Natural killer cell (primary cell): Measurements from ENCODE around the gene HTD2. TPM values are rescaled to one million over a fixed set of nuclear protein-coding genes. Genes with fewer than 3 reads are reported as not detected.
A peak's percentile ranks its signal among the peaks of the same experiment; 100 is the strongest.

Experiments used
- ATAC-seq, 3 donors: fragments of 150-1000 bp in 2 of 3; fragments of 200-7000 bp in 1 of 3; cut with Tn5 transposase; 1 replicate in 1 of 3; 2 replicates in 2 of 3; pipeline ENCODE4 v1.10.0; 2021; ENCODE audit warnings: mild to moderate bottlenecking in 2 of 3, moderate library complexity in 2 of 3
- DNase-seq, 2 donors: peaks; one replicate each; pipeline versions ENCODE4 v3.0.0 to v3.0.0-alpha.2; 2013 to 2021; ENCODE audit warnings: mixed read lengths in 1 of 2
- H3K27ac ChIP-seq: one replicate; pipeline ENCODE4 v1.5.1; 2013; ENCODE audit warnings: mild to moderate bottlenecking, low read length
- H3K27me3 ChIP-seq: one replicate; pipeline ENCODE4 v1.6.1; 2013; ENCODE audit warnings: low read length; ENCODE audit not compliant: control insufficient read depth, insufficient read depth
- H3K36me3 ChIP-seq: one replicate; pipeline ENCODE4 v1.6.1; 2013; ENCODE audit warnings: low read length; ENCODE audit not compliant: control insufficient read depth, insufficient read depth
- H3K4me1 ChIP-seq: one replicate; pipeline ENCODE4 v1.6.1; 2013; ENCODE audit warnings: low read length; ENCODE audit not compliant: control insufficient read depth, insufficient read depth
- H3K4me3 ChIP-seq: one replicate; pipeline ENCODE4 v1.5.1; 2013; ENCODE audit warnings: low read length
- H3K9me3 ChIP-seq: one replicate; pipeline ENCODE4 v1.6.1; 2013; ENCODE audit warnings: low read length; ENCODE audit not compliant: control insufficient read depth, insufficient read depth
- H3K27ac Mint-ChIP-seq, 2 donors: one replicate each; pipeline ENCODE4 v1.8.0; 2022; ENCODE audit warnings: mild to moderate bottlenecking in 2 of 2, mixed read lengths in 2 of 2, moderate library complexity in 1 of 2
- H3K27me3 Mint-ChIP-seq, 2 donors: one replicate each; pipeline ENCODE4 v1.8.0; 2022; ENCODE audit warnings: low read depth in 2 of 2, mixed read lengths in 2 of 2
- H3K36me3 Mint-ChIP-seq: one replicate; pipeline ENCODE4 v1.8.0; 2022; ENCODE audit warnings: mixed read lengths
- H3K4me1 Mint-ChIP-seq, 2 donors: one replicate each; pipeline ENCODE4 v1.8.0; 2022; ENCODE audit warnings: mixed read lengths in 2 of 2
- H3K4me3 Mint-ChIP-seq: one replicate; pipeline ENCODE4 v1.8.0; 2022; ENCODE audit warnings: mild to moderate bottlenecking, moderate library complexity, mixed read lengths
- H3K9me3 Mint-ChIP-seq, 2 donors: one replicate each; pipeline ENCODE4 v1.8.0; 2022; ENCODE audit warnings: mixed read lengths in 2 of 2
- WGBS: methylation state at CpG from one replicate; pipeline ENCODE4 v1.1.7; 2013; ENCODE audit warnings: missing lambda C conversion rate; ENCODE audit not compliant: insufficient coverage; 5-methylcytosine and 5-hydroxymethylcytosine counted together
- intact Hi-C: fragments of 100-400 bp; cut with micrococcal nuclease; formaldehyde crosslinking; loops from one replicate; pipeline ENCODE4 v1.14.2; 2022
- total RNA-seq, 4 donors: library from RNA; stranded (reverse); fragments of 120-200 nt in 1 of 4; gene quantifications; one replicate each; pipeline versions ENCODE4 v1.2.3 to v1.2.4, GENCODE V29; 2013 to 2022
- TF ChIP-seq, protein P1 (sequence below): fragments of 200-600 bp; IDR thresholded peaks from one replicate; pipeline ENCODE4 v1.8.0; 2022; ENCODE audit warnings: antibody characterized with exemption

HTD2 gene
- total RNA-seq, 3 donors from 2014 or later (not counting 1 experiment from before 2014, with no cell fraction given) = 3.3 to 5.5 (median 3.7) TPM

- WGBS = 100% methylated on average over 1 of the region's 1 CpG
- ATAC-seq = no peak
Measured at GRCh38 chr3:58322793-58323192, 16.5 kb downstream of the HTD2 start.

DNA sequence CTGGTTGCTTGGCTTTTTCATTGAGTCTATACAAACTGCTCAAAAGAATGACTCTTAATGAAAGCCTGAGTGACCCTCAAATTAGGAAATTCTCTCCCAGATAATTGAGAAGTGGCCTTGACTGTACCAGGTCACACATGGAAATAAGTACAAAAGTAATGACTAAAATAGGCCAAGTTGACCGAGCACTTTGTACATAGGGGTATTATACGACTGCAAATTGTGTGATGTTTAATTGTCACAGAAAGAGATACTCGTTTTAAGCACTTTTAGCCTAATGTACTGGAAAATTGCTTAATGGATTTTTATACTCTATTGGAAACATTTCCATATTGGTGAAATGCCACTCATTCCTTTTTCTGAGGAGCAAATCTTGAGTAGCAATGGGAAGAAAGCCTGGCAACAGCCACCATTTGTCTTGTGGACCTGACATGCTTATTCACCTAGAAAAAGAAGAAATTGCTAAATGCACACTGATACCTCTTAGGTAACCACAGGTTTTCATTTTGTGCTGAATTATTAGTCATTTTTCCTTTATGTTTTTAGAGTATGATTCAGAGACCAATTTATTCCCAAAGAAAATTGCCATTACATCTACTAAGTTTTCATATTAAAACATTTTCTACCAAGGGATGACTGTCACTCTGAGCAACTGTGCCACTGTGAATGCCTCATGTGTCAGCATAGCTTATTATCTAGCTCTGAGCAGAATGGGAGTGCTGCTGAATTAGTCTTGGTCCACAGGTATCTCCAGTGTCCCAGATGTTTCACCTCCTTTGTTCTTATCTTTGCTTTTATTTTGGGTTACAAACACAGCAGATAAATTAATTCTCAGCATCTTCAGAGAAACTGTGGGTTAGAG lies 17.4 kb downstream of the HTD2 start:
- Mint-ChIP-seq H3K27ac (peak overlapping the region; percentile 6 to 54), H3K4me3 (no peak overlapping the region), H3K36me3 (no peaks in the 10 kb centered on the region), H3K9me3 (no peaks in the 10 kb centered on the region), H3K4me1 (no peaks in the 10 kb centered on the region), H3K27me3 (no peaks in the 10 kb centered on the region)
- DNase-seq = no peak
- H3K27ac ChIP-seq = no peak overlapping the region
- no peaks in the 10 kb centered on the region for H3K27me3 ChIP-seq
- H3K4me1 ChIP-seq = no peaks in the 10 kb centered on the region
- peaks cover 9% of the 10 kb centered on the region for H3K36me3 ChIP-seq
- no peaks in the 10 kb centered on the region for H3K9me3 ChIP-seq
- no peak for ATAC-seq
- intact Hi-C loops = no loop called here
- TF ChIP-seq, protein P1, sequence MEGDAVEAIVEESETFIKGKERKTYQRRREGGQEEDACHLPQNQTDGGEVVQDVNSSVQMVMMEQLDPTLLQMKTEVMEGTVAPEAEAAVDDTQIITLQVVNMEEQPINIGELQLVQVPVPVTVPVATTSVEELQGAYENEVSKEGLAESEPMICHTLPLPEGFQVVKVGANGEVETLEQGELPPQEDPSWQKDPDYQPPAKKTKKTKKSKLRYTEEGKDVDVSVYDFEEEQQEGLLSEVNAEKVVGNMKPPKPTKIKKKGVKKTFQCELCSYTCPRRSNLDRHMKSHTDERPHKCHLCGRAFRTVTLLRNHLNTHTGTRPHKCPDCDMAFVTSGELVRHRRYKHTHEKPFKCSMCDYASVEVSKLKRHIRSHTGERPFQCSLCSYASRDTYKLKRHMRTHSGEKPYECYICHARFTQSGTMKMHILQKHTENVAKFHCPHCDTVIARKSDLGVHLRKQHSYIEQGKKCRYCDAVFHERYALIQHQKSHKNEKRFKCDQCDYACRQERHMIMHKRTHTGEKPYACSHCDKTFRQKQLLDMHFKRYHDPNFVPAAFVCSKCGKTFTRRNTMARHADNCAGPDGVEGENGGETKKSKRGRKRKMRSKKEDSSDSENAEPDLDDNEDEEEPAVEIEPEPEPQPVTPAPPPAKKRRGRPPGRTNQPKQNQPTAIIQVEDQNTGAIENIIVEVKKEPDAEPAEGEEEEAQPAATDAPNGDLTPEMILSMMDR = no peak
- H3K4me3 ChIP-seq = no peak overlapping the region
- 95% methylated on average over 2 of the region's 3 CpGs for WGBS

More at GRCh38 chr3:58322793-58323192, 16.5 kb downstream of the HTD2 start:
- no peak overlapping the region for H3K4me3 Mint-ChIP-seq
- DNase-seq = no peak
- Histone ChIP-seq H3K27ac (no peak overlapping the region), H3K9me3 (no peaks in the 10 kb centered on the region), H3K4me1 (no peaks in the 10 kb centered on the region), H3K36me3 (peaks cover 16% of the 10 kb centered on the region), H3K27me3 (no peaks in the 10 kb centered on the region), H3K4me3 (no peak overlapping the region)
- no peak overlapping the region for H3K27ac Mint-ChIP-seq
- intact Hi-C loops = no loop called here
- H3K27me3 Mint-ChIP-seq = no peaks in the 10 kb centered on the region
- H3K4me1 Mint-ChIP-seq = no peaks in the 10 kb centered on the region
- H3K9me3 Mint-ChIP-seq = no peaks in the 10 kb centered on the region
- TF ChIP-seq, protein P1 = no peak
- no peaks in the 10 kb centered on the region for H3K36me3 Mint-ChIP-seq

- intact Hi-C loops = no loop called here
- no peaks in the 10 kb centered on the region for H3K27me3 Mint-ChIP-seq
- TF ChIP-seq, protein P1 = no peak
- H3K36me3 Mint-ChIP-seq = no peaks in the 10 kb centered on the region
- Histone ChIP-seq H3K4me1 (no peaks in the 10 kb centered on the region), H3K27me3 (no peaks in the 10 kb centered on the region), H3K36me3 (peaks cover 3% of the 10 kb centered on the region), H3K9me3 (no peaks in the 10 kb centered on the region), H3K27ac (no peak overlapping the region), H3K4me3 (no peak overlapping the region)
- no peaks in the 10 kb centered on the region for H3K9me3 Mint-ChIP-seq
- no peak overlapping the region for H3K4me3 Mint-ChIP-seq
- H3K4me1 Mint-ChIP-seq = no peaks in the 10 kb centered on the region
- 74% methylated on average over 6 of the region's 7 CpGs for WGBS
- peak overlapping the region; percentile 6 to 54 for H3K27ac Mint-ChIP-seq
- ATAC-seq (no peak), DNase-seq (peak in 1 of 2 donors; percentile 23)
Measured at GRCh38 chr3:58324391-58325390, 18.4 kb downstream of the HTD2 start.
